NCI-H2171 treated with DMSO at 0.1 percent for 48 hours (cell line): ENCODE data around the gene PLOD1.
"Not testable (repeated sequence)": the region's sequence is repeated elsewhere in the genome, so short reads cannot be mapped to it uniquely, and the experiment has no call there.

Experiments used
- DNase-seq: peaks from one replicate; lab custom pipeline; 2025; lab: John Stamatoyannopoulos, UW

PLOD1 gene

DNA sequence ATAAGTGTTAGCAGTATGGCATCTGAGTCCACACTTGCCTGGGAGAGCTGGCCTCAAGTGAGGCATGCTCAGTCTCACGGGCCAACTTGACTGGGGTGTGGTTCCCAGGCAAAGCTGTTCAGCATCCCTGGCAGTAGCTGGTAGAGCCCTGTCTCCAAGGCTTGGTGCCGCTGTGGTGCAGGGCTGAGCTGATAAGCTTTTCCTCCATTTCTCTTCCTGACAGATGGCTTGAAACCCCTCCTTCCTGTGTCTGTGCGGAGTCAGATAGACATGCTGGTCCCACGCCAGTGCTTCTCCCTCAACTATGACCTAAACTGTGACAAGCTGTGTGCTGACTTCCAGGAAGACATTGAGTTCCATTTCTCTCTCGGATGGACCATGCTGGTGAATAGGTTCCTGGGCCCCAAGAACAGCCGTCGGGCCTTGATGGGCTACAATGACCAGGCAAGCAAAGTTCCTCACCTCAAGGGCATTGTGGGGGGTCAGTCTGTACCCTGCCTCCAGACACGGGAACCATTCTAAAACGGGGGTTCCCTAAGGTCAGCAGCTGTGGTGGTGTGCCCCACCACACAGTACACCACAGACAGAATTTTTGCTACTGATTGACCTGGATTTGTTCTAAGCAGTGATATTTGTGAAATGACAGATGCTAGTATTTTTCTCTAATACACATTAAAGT, 71.1 kb downstream of the PLOD1 start:
- no peak for DNase-seq

DNA sequence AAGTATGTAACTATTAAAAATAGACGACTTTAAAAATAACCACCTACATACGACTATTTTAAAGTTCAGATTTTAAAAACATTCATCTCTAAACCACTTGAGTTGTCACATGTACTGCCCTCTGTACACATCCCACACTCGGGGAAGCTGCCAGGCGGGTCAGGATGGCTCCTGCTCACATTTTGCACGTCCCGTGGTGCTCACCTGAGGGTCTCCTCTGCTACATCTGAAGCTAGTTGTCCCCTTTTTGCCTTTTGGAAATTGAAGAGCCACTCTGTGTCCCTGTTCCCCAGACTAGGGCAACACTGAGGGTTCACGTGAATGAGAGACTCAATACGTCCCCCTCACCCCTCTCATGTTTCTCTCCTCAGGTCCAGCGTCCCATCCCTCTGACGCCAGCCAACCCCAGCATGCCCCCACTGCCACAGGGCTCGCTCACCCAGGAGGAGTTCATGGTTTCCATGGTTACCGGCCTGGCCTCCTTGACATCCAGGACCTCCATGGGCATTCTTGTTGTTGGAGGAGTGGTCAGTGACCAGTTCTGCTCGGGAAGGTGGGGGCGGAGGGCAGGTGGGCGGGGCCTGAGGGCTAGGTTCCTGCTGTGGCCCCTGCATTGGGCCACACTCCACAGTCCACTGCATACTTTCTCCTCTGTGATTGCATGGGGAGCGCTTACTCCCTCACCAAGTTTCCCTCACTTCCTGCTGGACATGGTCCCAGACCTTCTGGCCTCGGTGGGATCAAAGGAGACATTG, 71.8 kb downstream of the PLOD1 start:
- DNase-seq: no peak

DNA sequence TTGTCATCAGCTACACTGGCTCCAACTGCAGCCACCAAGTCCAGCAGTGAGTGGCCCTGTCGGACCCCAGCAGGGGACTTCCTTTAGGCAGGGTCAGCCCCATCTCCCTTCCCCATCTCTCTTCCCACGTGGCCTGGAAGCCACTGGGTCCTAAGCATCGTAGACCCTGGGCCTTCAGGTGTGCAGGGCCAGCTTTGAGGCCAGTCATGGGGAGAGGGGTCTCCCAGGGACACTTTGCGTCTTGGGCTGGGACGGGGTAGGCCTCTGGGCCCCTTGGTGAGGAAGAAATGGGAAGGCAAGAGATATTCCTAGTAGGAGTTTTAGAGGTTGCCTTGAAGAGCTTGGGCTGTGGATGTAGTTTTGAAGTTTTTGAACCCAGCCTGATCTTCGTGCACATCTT, 72.7 kb downstream of the PLOD1 start:
- DNase-seq: no peak

DNA sequence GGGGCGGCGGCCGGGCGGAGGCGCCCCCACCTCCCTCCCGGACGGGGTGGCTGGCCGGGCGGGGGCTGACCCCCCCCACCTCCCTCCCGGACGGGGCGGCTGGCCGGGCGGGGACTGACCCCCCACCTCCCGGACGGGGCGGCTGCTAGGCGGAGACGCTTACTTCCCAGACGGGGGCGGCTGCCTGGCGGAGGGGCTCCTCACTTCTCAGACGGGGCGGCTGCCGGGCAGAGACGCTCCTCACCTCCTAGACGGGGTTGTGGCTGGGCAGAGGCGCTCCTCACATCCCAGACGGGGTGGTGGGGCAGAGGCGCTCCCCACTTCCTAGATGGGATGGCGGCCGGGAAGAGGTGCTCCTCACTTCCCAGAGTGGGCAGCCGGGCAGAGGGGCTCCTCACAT, 73.8 kb downstream of the PLOD1 start:
- DNase-seq: not testable (repeated sequence)

DNA sequence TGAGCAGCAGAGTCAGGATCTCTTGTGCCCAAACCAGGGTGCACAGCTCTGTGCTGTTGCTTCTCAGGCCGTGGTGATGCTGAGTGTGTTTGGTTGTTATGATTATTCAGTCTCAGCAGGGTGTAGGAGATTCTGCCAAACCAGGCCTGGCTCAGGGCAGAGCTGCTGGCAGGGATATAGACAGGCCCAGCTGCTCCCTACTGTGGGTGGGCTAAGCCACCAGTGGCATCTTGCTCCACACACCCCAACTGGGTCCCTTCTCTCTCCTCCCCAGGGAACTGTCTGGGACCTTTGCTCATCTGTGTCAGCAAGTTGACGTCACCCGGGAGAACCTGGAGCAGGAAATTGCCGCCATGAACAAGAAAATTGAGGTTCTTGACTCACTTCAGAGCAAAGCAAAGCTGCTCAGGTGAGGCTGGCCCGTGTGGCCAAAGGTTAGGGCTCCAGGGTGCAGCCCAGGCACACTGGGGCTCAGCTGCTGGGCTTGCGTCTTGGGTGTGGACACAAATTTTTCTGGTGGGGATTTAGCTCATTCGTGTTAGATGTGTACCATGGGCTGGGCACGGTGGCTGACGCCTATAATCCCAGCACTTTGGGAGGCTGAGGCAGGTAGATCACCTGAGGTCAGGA, 74.9 kb downstream of the PLOD1 start:
- no peak for DNase-seq

DNA sequence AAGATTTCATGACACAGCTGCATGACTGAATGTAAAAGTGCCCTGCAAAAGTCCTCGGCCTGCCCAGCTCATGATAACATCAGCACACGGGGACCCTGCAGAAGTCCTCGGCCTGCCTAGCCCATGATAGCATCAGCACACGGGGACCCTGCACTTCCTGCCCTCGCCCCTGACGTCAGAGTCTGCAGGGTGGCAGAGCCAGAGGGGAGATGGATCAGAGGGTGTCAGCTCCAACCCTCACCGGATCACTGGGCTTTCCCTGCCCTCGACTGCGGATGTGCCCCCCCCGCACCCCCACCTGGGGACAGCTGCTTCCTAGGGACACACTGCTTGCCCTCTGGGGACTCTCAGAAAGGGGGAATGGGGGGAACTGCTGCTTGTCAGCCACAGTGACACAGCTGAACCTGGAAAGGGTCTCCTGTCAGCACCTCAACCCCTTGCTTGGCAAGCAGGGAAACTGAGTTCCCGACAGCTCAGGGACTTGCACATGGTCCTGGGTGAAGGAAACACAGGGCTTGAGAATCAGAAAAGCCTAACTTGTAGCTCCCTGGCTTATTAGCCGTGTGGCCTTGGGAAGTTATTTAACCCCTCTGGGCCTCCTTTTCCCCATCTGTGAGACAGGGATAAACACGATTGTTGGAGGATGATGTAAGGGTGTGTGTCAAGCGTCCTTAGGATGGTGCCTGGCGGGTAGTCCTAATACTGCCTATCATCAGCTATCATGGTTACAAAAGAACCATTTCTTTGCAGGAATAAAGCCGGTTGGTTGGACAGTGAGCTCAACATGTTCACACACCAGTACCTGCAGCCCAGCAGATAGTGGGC, 76.4 kb downstream of the PLOD1 start:
- no peak for DNase-seq

DNA sequence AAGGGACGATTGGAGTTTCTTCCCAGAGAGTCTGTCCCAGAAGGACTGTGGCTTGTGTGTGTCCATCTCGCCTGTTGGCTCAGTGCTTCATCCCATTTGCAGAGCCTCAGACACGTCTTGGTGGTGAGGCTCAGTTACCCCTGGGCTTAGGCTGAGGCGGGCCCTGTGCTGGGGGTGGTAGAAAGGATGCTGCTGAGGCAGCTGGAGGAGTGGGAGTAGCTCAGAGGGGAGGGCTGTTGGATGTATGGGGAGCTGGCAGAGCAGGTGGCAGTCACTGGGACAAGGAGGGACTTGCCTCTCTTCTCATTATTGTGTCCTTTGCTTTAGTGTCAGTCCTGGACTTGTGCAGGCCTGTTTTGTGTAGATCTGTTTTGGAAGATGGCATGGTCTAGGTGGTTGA, 77.5 kb downstream of the PLOD1 start:
- DNase-seq: peak; percentile 74

DNA sequence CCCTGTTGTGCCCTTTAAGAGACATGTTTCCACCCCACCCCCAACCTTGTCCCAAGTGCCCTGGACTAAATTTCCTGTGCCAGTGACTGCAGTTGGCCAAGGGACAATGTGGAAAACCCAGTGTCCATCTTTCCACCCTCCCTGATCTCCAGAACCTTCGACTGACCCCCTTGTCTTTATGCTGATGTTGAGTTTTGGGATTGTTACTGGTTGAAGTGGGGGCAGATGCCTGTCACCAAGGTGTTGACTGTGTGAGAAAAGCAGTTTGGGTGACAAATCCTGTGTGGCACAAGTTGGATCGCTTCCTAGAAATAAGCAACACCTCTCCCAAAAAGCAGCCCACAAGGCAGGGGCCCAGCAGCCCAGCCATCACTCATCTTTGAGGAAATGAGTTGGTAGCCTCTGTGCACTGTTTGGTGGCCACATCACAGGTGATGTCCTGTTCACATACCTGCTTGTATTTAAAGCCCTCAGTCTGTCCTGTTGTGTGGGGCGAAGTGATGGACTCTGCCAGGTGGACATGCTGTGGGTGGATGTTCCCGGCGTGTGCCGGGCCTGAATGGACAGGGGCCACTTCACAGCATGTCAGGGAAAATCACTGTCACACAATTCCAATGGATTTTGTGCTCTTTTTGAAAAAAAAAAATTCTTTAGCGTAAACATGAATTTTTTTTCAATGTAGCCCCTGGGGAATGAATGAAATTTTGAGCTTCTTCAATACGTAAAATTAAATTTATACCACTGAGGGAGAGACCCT, 78.2 kb downstream of the PLOD1 start:
- no peak for DNase-seq

DNA sequence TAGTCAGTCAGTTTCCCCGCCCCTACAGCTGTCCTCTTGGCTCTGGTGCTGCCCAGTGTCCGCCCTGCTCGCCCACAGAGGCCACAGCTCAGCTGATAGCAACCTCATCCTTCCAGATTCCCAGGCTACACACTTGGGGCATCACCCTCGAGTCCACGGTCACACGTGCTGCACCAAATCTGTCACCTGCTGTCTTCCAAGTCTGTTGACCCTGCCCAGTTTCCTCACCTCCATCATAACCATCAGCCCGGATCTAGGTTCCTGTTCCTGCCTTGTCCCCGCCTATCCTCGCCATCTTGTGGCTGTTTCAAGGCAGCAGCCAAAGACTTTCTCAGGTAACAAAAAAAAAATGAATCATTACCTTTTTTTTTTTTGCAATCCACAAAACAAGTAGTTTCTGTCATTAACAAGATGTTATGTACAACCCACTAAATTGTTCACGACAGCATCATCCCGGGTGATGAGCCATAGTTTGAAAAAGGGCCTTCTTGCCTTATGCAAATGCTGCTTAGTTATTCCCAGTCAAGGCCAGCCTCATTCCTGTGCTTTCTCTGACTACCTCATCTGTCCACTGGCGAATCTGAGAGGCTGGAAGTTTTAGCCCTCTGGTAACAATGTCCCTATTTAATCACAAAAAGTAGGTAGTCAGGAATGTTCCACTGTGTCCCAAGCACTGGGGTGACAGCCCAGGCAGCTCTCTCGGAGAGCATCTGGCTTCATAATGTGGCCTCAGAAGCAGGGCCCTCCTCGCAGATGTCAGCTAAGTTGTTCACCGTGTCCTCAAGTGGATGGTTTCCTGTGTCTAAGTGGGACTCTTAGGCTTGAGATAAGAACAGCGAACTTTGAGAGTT, 79.8 kb downstream of the PLOD1 start:
- peak; percentile 55 for DNase-seq

DNA sequence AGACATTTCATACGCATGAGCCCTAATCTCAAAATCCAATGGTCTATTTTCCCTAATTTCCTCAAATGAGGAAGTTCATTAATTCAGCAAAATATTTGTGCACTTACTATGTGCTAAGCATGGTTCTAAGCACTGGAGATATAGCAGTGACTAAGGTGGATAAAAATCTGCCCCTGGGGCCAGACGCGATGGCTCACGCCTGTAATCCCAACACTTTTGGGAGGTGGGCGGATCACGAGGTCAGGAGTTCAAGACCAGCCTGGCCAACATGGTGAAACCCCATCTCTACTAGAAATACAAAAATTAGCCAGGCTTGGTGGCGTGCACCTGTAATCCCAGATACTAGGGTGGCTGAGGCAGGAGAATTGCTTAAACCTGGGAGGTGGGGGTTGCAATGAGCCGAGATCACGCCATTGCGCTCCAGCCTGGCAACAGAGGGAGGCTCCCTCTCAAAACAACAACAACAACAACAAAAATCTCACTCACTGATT, 80.5 kb downstream of the PLOD1 start:
- no peak for DNase-seq

DNA sequence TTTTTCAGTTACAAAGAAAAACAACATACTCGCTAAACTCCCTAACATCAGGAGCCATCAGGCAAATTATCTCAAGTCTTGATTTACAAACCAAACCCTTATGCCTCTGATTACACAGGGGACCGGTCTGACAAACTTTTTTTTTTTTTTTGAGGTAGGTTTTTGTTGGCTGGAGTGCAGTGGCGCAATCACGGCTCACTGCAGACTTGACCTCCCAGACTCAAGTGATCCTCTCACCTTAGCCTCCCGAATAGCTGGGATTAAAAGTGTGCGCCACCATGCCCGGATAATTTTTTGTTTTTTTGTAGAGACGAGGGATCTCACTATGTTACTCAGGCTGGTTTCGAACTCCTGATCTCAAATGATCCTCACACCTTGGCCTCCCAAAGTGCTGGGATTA, 81.0 kb downstream of the PLOD1 start:
- DNase-seq: no peak

DNA sequence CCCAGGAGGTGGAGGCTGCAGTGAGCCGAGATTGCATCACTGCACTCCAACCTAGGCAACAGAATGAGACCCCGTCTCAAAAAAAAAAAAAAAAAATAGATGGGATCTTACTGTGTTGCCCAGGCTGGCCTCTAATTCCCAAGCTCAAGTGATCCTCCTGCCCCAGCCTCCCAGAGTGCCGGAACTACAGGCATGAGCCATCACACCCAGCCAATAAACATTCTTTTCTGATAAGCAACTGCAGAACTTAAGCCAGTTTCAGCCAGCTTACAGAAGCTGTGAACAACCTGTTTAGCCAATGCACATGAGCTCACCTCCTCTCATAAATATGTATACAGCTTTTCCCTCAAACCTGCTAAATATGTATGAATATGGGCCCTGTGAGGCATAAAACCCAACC, 81.7 kb downstream of the PLOD1 start:
- DNase-seq: no peak

DNA sequence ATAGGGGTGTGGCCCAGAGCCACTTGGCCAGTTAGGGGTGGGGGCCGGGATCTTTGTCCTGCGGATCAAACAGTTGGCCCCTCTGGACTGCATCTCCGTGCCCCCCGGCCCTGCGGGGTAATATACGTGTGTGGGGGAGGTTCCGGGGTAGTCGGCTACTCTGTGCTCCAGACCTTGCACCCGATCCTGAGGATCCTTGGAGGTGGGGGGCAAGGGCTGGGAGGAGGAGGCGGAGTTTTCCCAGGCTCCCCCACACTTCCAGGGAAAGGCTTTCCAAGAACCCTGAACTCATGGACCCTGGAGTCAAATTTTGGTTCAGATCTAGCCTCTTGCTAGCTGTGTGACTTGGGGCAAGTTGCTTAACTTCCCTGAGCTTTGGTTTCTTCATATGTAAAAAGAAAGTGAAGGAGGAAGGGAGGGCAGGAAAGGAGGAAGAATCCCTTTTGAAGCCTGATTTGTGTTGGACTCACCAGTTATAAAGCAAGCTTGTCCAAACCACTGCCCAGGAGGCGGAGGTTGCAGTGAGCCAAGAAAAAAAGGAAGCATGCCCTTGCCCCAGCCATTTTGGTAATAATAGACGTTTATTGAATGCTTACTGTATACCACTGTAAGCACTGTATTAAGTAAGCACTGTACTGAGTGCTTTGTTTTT, 85.5 kb downstream of the PLOD1 start:
- DNase-seq: no peak

DNA sequence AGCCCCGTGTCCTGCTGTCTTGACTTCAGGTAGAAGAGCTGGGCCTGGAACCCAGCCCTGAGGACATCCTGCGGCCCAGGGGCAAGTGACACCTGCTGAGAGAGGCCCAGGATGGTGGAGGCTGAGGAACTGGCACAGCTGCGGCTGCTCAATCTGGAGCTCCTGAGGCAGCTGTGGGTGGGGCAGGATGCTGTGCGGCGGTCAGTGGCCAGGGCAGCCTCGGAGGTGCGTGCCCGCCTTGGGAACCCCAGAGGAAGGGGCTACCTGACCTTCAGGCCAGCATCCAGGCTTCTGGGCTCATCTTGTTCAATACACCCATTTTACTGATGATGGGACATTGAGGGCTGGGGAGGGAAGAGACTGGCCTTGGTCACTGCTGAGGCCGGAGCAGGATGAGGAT, 87.1 kb downstream of the PLOD1 start:
- no peak for DNase-seq

DNA sequence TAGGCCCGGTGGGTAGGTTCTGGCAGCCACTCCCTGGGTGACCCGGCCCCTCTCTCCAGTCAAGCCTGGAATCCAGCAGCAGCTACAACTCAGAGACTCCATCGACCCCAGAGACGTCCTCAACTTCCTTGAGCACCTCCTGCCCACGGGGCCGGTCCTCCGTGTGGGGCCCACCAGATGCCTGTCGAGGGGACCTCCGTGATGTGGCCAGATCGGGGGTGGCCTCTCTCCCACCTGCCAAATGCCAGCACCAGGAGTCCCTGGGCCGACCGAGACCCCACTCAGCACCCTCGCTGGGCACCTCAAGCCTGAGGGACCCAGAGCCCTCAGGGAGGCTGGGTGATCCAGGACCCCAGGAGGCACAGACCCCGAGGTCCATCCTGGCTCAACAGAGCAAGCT, 87.5 kb downstream of the PLOD1 start:
- DNase-seq: no peak
